Stimulated activated memory B cell treated with anti-CD40 and anti-IgM and Interleukin-4, amounts not matched to agents 10 μg/mL and 1 μg/mL and 100 μg/mL, for 72 hours (primary cell): ENCODE data around the gene PELI2.

Source experiments
- ATAC-seq: fragments of 150-1000 bp; cut with Tn5 transposase; 2 replicates; pipeline ENCODE4 v1.10.0; 2021
- H3K27ac Mint-ChIP-seq: one replicate; pipeline ENCODE4 v1.8.0; 2022; ENCODE audit warnings: mild to moderate bottlenecking, mixed read lengths
- H3K27me3 Mint-ChIP-seq: one replicate; pipeline ENCODE4 v1.8.0; 2022; ENCODE audit warnings: mixed read lengths
- H3K36me3 Mint-ChIP-seq: one replicate; pipeline ENCODE4 v1.8.0; 2022; ENCODE audit warnings: mixed read lengths
- H3K4me1 Mint-ChIP-seq: one replicate; pipeline ENCODE4 v1.8.0; 2022; ENCODE audit warnings: mixed read lengths
- H3K4me3 Mint-ChIP-seq: one replicate; pipeline ENCODE4 v1.8.0; 2022; ENCODE audit warnings: mild to moderate bottlenecking, moderate library complexity, mixed read lengths
- H3K9me3 Mint-ChIP-seq: one replicate; pipeline ENCODE4 v1.8.0; 2022; ENCODE audit warnings: mixed read lengths

Gene PELI2

DNA sequence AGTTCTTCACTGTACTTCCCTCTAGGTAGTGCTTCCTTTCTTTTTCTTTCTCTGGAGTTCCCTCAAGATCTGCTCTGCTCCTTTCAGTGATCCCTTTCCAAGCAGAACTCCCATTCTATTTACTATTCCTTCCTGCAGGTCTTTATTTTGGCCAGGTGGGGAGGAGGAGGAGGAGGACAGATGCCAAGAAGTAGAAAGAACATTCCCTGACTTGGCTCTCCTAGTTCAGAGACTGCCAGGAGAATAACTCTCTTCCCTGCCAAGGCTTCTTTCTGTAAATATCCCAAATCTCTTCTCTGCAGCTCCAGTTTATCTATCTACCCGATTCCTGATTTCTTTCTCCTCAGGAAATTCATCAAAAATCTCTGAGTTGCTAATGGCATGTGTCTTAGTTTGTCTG lies 231.7 kb downstream of the PELI2 start:
- Mint-ChIP-seq H3K4me3 (no peak overlapping the region), H3K27ac (no peak overlapping the region), H3K27me3 (no peaks in the 10 kb centered on the region), H3K9me3 (peaks cover 4% of the 10 kb centered on the region), H3K36me3 (peaks cover 11% of the 10 kb centered on the region), H3K4me1 (no peaks in the 10 kb centered on the region)
- ATAC-seq = no peak
